OCI-LY3 (cell line): ENCODE results near the gene KIZ.

ENCODE experiments used
- H2AFZ ChIP-seq: fragments of 200-600, 300-600 bp; shearing (Covaris generic); 2 replicates; pipeline ENCODE4 v1.6.0; 2014; ENCODE audit warnings: antibody characterized with exemption, low read depth, low read length
- H3K27ac ChIP-seq: fragments of 200-600, 300-600 bp; sonication (generic); 2 replicates; pipeline ENCODE4 v1.5.1; 2014; ENCODE audit warnings: mild to moderate bottlenecking, low read length, moderate library complexity, mixed read lengths
- H3K27me3 ChIP-seq: fragments of 200-600, 300-600 bp; sonication (generic); 2 replicates; pipeline ENCODE4 v1.6.1; 2014; ENCODE audit warnings: low read depth, low read length, mixed read lengths
- H3K36me3 ChIP-seq: fragments of 200-600, 300-600 bp; sonication (generic); replicated peaks from 2 replicates; pipeline ENCODE3; 2014; ENCODE audit warnings: low read depth, low read length, mixed read lengths
- H3K4me1 ChIP-seq: fragments of 300-600, 200-600 bp; sonication (generic); 2 replicates; pipeline ENCODE4 v1.6.1; 2014; ENCODE audit warnings: low read length, mixed read lengths
- H3K4me2 ChIP-seq: fragments of 200-600, 300-600 bp; sonication (generic); 2 replicates; pipeline ENCODE4 v1.6.1; 2014; ENCODE audit warnings: low read length, mixed read lengths
- H3K4me3 ChIP-seq: fragments of 300-600, 200-600 bp; sonication (generic); 2 replicates; pipeline ENCODE4 v1.5.1; 2014; ENCODE audit warnings: antibody characterized with exemption, mild to moderate bottlenecking, low read length, moderate library complexity
- H3K79me2 ChIP-seq: fragments of 300-600, 200-600 bp; shearing (Covaris generic); 2 replicates; pipeline ENCODE4 v1.6.1; 2014; ENCODE audit warnings: mild to moderate bottlenecking, low read length, mixed read lengths
- H3K9ac ChIP-seq: fragments of 300-600, 200-600 bp; shearing (Covaris generic); 2 replicates; pipeline ENCODE4 v1.6.0; 2014; ENCODE audit warnings: mild to moderate bottlenecking, low read length, moderate library complexity
- H3K9me3 ChIP-seq: fragments of 200-600, 300-600 bp; shearing (Covaris generic); 2 replicates; pipeline ENCODE4 v1.6.1; 2014; ENCODE audit warnings: low read length, mixed read lengths; ENCODE audit not compliant: insufficient read depth
- H4K20me1 ChIP-seq: fragments of 200-600, 300-600 bp; sonication (generic); 2 replicates; pipeline ENCODE4 v1.6.1; 2016; ENCODE audit warnings: low read length, mixed read lengths; ENCODE audit not compliant: insufficient read depth
- EZH2phosphoT487 ChIP-seq: fragments of 200-600 bp; shearing (Covaris generic); IDR thresholded peaks from 2 replicates; pipeline ENCODE4 v1.6.1; 2018; ENCODE audit warnings: antibody characterized with exemption, mixed run types, low read depth
- TF ChIP-seq, protein P1 (sequence below): fragments of 200-600, 300-600 bp; sonication (generic); IDR thresholded peaks from 2 replicates; pipeline ENCODE4 v1.5.1; 2014; ENCODE audit warnings: antibody characterized with exemption, low read length, low read depth

Gene KIZ

DNA sequence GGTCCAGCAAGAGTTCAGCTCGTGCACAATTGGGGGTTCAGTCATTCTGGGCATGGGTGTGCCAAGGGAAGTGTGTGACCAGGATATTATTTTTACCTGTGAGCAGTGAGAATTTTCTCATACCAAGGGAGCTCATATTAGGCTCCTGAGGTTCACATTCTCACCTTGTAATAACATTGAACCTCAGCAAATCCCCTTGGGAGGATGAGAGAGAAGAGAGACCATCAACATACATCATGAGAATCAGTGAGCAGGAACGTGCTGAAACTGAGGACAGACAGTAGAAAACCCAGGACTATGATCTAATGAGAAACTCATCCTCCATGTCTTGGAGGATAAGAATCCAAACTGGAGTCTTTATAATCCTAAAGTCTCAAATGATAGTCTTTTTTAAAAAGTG, 143.9 kb downstream of the KIZ start:
- H3K9ac ChIP-seq: no peak overlapping the region
- H3K4me2 ChIP-seq: no peak overlapping the region
- no peak overlapping the region for H3K27ac ChIP-seq
- H3K27me3 ChIP-seq: peaks cover 3% of the 10 kb centered on the region; the same call in 1 of the 2 replicates
- no peak overlapping the region for H2AFZ ChIP-seq
- no peaks in the 10 kb centered on the region for H3K36me3 ChIP-seq
- H3K9me3 ChIP-seq: no peaks in the 10 kb centered on the region
- H4K20me1 ChIP-seq: no peaks in the 10 kb centered on the region
- peaks cover 10% of the 10 kb centered on the region for H3K4me1 ChIP-seq
- H3K79me2 ChIP-seq: no peaks in the 10 kb centered on the region
- TF ChIP-seq, protein P1, sequence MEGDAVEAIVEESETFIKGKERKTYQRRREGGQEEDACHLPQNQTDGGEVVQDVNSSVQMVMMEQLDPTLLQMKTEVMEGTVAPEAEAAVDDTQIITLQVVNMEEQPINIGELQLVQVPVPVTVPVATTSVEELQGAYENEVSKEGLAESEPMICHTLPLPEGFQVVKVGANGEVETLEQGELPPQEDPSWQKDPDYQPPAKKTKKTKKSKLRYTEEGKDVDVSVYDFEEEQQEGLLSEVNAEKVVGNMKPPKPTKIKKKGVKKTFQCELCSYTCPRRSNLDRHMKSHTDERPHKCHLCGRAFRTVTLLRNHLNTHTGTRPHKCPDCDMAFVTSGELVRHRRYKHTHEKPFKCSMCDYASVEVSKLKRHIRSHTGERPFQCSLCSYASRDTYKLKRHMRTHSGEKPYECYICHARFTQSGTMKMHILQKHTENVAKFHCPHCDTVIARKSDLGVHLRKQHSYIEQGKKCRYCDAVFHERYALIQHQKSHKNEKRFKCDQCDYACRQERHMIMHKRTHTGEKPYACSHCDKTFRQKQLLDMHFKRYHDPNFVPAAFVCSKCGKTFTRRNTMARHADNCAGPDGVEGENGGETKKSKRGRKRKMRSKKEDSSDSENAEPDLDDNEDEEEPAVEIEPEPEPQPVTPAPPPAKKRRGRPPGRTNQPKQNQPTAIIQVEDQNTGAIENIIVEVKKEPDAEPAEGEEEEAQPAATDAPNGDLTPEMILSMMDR: no peak
- no peak for TF ChIP-seq EZH2phosphoT487
- H3K4me3 ChIP-seq: no peak overlapping the region

DNA sequence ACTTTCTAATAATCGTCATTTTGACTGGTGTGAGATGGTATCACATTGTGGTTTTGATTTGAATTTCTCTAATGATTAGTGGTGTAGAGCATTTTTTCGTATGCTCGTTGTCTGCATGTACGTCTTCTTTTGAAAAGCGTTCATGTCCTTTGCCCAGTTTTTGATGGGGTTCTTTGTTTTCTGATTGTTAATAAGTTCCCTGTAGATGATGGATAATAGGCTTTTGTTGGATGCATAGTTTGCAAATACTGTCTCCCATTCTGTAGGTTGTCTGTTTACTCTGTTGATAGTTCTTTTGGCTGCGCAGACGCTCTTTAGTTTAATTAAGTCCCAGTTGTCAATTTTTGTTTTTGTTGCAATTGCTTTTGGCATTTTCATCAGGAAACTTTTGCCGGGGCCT, 144.9 kb downstream of the KIZ start:
- Histone ChIP-seq H3K79me2 (no peaks in the 10 kb centered on the region), H3K27me3 (peaks cover 3% of the 10 kb centered on the region; the same call in 1 of the 2 replicates), H3K4me2 (no peak overlapping the region), H3K4me1 (peaks cover 10% of the 10 kb centered on the region), H4K20me1 (no peaks in the 10 kb centered on the region), H3K4me3 (no peak overlapping the region), H3K9me3 (no peaks in the 10 kb centered on the region), H3K27ac (no peak overlapping the region), H3K9ac (no peak overlapping the region), H3K36me3 (no peaks in the 10 kb centered on the region), H2AFZ (no peak overlapping the region)
- TF ChIP-seq, protein P1: no peak
- no peak for TF ChIP-seq EZH2phosphoT487

DNA sequence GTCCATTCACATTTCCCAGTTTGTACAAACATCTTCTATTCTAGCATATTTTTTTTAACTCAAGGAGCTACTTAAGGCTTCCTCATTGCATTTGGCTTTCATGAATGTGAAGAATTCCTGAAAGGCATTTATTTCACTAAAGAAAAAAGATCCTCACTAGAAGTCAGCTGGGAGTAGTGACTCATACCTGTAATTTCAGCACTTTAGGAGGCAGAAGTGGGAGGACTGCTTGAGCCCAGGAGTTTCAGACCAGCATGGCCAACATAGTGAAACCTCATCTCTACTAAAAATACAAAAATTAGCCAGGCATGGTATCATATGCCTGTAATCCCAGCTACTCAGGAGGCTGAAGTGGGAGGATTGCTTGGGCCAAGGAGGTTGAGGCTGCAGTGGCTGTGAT, 146.4 kb downstream of the KIZ start:
- TF ChIP-seq, protein P1: no peak
- TF ChIP-seq EZH2phosphoT487: no peak

DNA sequence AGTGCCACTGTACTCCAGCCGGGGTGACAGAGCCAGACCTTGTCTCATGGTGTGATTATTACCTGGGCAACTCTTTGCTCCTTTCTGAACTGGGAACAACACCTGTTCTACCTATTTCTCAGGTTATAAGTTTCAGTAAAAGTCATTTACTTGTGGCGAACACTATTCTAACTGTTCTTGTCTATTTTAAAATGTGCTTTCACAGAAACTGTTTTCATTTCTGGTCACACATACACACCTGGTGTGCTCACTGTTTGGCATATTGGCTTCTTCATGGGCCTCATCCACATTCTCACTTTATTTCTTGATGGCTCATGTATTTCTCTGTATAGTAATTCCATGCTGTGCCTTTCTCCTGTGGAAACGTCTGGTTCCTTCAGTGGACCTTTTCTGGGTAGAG, 146.8 kb downstream of the KIZ start:
- no peaks in the 10 kb centered on the region for H3K36me3 ChIP-seq
- H3K4me2 ChIP-seq: no peak overlapping the region

More for the DNA sequence above, 146.4 kb downstream of the KIZ start:
- peaks cover 10% of the 10 kb centered on the region for H3K4me1 ChIP-seq
- no peaks in the 10 kb centered on the region for H3K36me3 ChIP-seq
- no peak overlapping the region for H3K9ac ChIP-seq
- peaks cover 3% of the 10 kb centered on the region; the same call in 1 of the 2 replicates for H3K27me3 ChIP-seq
- no peak overlapping the region for H3K27ac ChIP-seq
- no peaks in the 10 kb centered on the region for H3K79me2 ChIP-seq
- H3K4me2 ChIP-seq: no peak overlapping the region
- no peak overlapping the region for H2AFZ ChIP-seq
- H3K9me3 ChIP-seq: no peaks in the 10 kb centered on the region
- no peaks in the 10 kb centered on the region for H4K20me1 ChIP-seq
- H3K4me3 ChIP-seq: no peak overlapping the region

More for the DNA sequence above, 146.8 kb downstream of the KIZ start:
- H3K9ac ChIP-seq: no peak overlapping the region
- TF ChIP-seq, protein P1: no peak
- TF ChIP-seq EZH2phosphoT487: no peak
- no peak overlapping the region for H3K4me3 ChIP-seq
- H3K9me3 ChIP-seq: no peaks in the 10 kb centered on the region
- no peaks in the 10 kb centered on the region for H3K79me2 ChIP-seq
- no peak overlapping the region for H2AFZ ChIP-seq
- peaks cover 10% of the 10 kb centered on the region for H3K4me1 ChIP-seq
- peaks cover 3% of the 10 kb centered on the region; the same call in 1 of the 2 replicates for H3K27me3 ChIP-seq
- no peaks in the 10 kb centered on the region for H4K20me1 ChIP-seq
- no peak overlapping the region for H3K27ac ChIP-seq
